A549 (cell line): Measurements from ENCODE around the gene SRPK1.

Experiments used
- CTCF ChIP-seq: fragments of >200 bp; sonication (Bioruptor Twin); formaldehyde crosslinking; IDR thresholded peaks from 3 replicates; pipeline ENCODE4 v1.5.1; 2016
- REST ChIP-seq: fragments of 200-600 bp; sonication (generic); IDR thresholded peaks from 2 replicates; pipeline ENCODE4 v1.6.1; 2016; ENCODE audit warnings: antibody characterized with exemption, mild to moderate bottlenecking, moderate library complexity

GRCh38 chr6:35808688-35809087, 112.2 kb downstream of the SRPK1 start:
- TF ChIP-seq CTCF = no peak
- TF ChIP-seq REST = no peak
